Retinal pigment epithelial cell (primary cell): ENCODE data around the gene EDN2.

ENCODE experiments used
- DNase-seq: peaks from one replicate; pipeline ENCODE4 v3.0.0-alpha.2; 2010; ENCODE audit warnings: low read depth
- H3K4me3 ChIP-seq: 2 replicates; pipeline ENCODE4 v1.5.1; 2011; ENCODE audit warnings: mild to moderate bottlenecking, low read length, control low read depth, moderate library complexity
- CTCF ChIP-seq: conservative IDR thresholded peaks from 2 replicates; pipeline ENCODE4 v1.5.1; 2011; ENCODE audit warnings: low read depth, low read length, control low read depth, inconsistent platforms

EDN2 gene

GRCh38 chr1:41433501-41433900, 51.0 kb downstream of the EDN2 start:
- no peak for DNase-seq
- peak overlapping the region; percentile 32 for H3K4me3 ChIP-seq
- TF ChIP-seq CTCF, result no peak

- TF ChIP-seq CTCF, result peak; percentile 89
Observed at GRCh38 chr1:41432481-41433280, 51.8 kb downstream of the EDN2 start.

GRCh38 chr1:41431490-41432350, 52.8 kb downstream of the EDN2 start:
- DNase-seq, result no peak
- H3K4me3 ChIP-seq, result no peak overlapping the region
- peak; percentile 30 for TF ChIP-seq CTCF

More at GRCh38 chr1:41432481-41433280, 51.8 kb downstream of the EDN2 start:
- peak overlapping the region; percentile 32 for H3K4me3 ChIP-seq
- DNase-seq, result peak; percentile 95

- TF ChIP-seq CTCF, result no peak
- no peak for DNase-seq
- H3K4me3 ChIP-seq, result no peak overlapping the region
Observed at GRCh38 chr1:41430582-41430981, 53.9 kb downstream of the EDN2 start.

- no peak for DNase-seq
- H3K4me3 ChIP-seq, result no peak overlapping the region
- TF ChIP-seq CTCF, result no peak
Observed at GRCh38 chr1:41430069-41430468, 54.4 kb downstream of the EDN2 start.

GRCh38 chr1:41429641-41430035, 54.8 kb downstream of the EDN2 start:
- no peak overlapping the region for H3K4me3 ChIP-seq
- no peak for DNase-seq
- TF ChIP-seq CTCF, result no peak
